HEK293T (cell line): ENCODE results near the gene PCBP1.

Experiments used
- ARNT ChIP-seq: fragments of 450-650 bp; IDR thresholded peaks from 2 replicates; pipeline ENCODE4 v1.6.1; 2017; ENCODE audit warnings: mild to moderate bottlenecking
- BHLHE40 ChIP-seq: fragments of 450-650 bp; IDR thresholded peaks from 2 replicates; pipeline ENCODE4 v1.6.1; 2016; ENCODE audit warnings: mild to moderate bottlenecking, moderate library complexity, borderline replicate concordance
- CTBP1 ChIP-seq: fragments of 450-650 bp; IDR thresholded peaks from 2 replicates; pipeline ENCODE4 v1.6.1; 2016; ENCODE audit warnings: borderline replicate concordance
- FOXA1 ChIP-seq: fragments of 450-650 bp; IDR thresholded peaks from 2 replicates; pipeline ENCODE4 v1.6.1; 2016; ENCODE audit warnings: mild to moderate bottlenecking
- FOXK2 ChIP-seq: fragments of 450-650 bp; IDR thresholded peaks from 2 replicates; pipeline ENCODE4 v1.6.1; 2016; ENCODE audit warnings: mild to moderate bottlenecking
- FOXM1 ChIP-seq: fragments of 450-650 bp; IDR thresholded peaks from 2 replicates; pipeline ENCODE4 v1.6.1; 2017; ENCODE audit warnings: mild to moderate bottlenecking, borderline replicate concordance
- L3MBTL2 ChIP-seq: fragments of 450-650 bp; conservative IDR thresholded peaks from 2 replicates; pipeline ENCODE4 v1.6.1; 2016; ENCODE audit warnings: mild to moderate bottlenecking
- NFRKB ChIP-seq: fragments of 450-650 bp; IDR thresholded peaks from 2 replicates; pipeline ENCODE4 v1.6.1; 2016; ENCODE audit warnings: mild to moderate bottlenecking, moderate library complexity
- PKNOX1 ChIP-seq: fragments of 450-650 bp; IDR thresholded peaks from 2 replicates; pipeline ENCODE4 v1.6.1; 2016
- SP1 ChIP-seq: fragments of 450-650 bp; IDR thresholded peaks from 2 replicates; pipeline ENCODE4 v1.6.1; 2017
- SUZ12 ChIP-seq: fragments of 450-650 bp; IDR thresholded peaks from 2 replicates; pipeline ENCODE4 v1.6.1; 2016; ENCODE audit warnings: mild to moderate bottlenecking
- TARDBP ChIP-seq: fragments of 450-650 bp; IDR thresholded peaks from 2 replicates; pipeline ENCODE4 v1.6.1; 2016
- ZNF384 ChIP-seq: fragments of 450-650 bp; IDR thresholded peaks from 2 replicates; pipeline ENCODE4 v1.6.1; 2016

GRCh38 chr2:70133127-70133452, 45.8 kb downstream of the PCBP1 start:
- TF ChIP-seq FOXM1 (no peak), BHLHE40 (no peak), SP1 (no peak), ARNT (no peak), PKNOX1 (peak; percentile 92), CTBP1 (no peak), SUZ12 (no peak), TARDBP (no peak), NFRKB (no peak), FOXA1 (no peak), FOXK2 (no peak), ZNF384 (no peak), L3MBTL2 (no peak)
